ENCODE measurements around the gene OR4M2.
"Not testable (repeated sequence)": the region's sequence is repeated elsewhere in the genome, so short reads cannot be mapped to it uniquely, and the experiment has no call there.

OR4M2 gene, protein sequence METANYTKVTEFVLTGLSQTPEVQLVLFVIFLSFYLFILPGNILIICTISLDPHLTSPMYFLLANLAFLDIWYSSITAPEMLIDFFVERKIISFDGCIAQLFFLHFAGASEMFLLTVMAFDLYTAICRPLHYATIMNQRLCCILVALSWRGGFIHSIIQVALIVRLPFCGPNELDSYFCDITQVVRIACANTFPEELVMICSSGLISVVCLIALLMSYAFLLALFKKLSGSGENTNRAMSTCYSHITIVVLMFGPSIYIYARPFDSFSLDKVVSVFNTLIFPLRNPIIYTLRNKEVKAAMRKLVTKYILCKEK

GRCh38 chr15:22080227-22080626 is at the start of gene OR4M2:
OR4M2 (plus strand) TSS chr15:22080527; CDS start chr15:22080625, 98 bp downstream.
- not testable (repeated sequence) for H3K27ac ChIP-seq

DNA sequence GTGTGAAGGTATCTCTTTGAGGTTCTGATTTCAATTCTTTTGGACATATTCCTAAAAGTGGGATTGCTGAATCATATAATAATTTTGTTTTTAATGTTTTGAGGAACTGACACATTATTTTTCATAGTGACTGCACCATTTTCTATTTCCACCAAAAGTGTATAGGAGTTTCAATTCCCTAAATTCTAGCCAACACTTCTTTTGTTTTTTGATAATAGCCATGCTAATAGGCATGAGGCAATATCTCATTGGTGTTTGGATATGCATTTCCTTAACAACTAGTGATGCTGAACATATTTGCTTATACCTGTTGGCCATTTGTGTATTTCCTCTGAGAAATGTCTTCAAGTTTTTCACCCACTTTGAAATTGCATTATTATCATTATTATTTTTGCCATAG is 11.1 kb upstream of the OR4M2 start:
- not testable (repeated sequence) for H3K27ac ChIP-seq

GRCh38 chr15:22081386-22081785 is 1.1 kb downstream of the OR4M2 start:
- not testable (repeated sequence) for H3K27ac ChIP-seq

GRCh38 chr15:22098616-22099253 is 18.4 kb downstream of the OR4M2 start:
- not testable (repeated sequence) for H3K27ac ChIP-seq

DNA sequence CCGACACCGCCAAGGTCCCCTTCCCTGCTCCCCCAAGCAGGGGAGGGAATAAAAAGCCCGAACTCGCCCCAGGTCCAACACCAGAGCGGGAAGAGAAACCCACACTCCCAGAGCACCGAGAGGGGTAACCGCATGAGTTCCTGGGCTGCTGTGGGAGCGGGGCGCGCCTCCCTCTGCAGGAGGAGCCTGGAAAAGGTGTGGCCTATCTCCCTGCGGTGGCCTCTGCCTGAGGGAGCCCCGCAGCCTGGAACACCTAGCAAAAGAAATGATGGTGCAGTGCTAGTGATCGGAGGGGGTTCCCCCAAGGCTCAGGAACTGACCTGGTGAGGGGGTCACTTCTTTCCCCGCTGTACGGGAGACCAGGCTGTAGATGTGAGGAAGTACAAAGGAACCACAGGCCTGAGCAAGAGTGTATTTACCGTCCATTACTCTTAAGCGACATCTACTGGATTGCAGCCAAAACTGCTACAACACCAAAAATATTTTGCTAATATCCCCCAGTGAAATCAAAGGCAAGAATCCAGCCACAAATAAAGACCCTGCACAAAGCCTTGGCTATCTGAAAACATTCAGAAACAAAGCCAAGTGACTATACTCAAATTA is 19.1 kb downstream of the OR4M2 start:
- not testable (repeated sequence) for H3K27ac ChIP-seq

- not testable (repeated sequence) for H3K27ac ChIP-seq
These were observed 41.7 kb downstream of the OR4M2 start for GRCh38 chr15:22122033-22122432.
